GM13977 (cell line): ENCODE measurements around the gene UNK.
"Not testable (repeated sequence)": the region's sequence is repeated elsewhere in the genome, so short reads cannot be mapped to it uniquely, and the experiment has no call there.

Experiments used
- DNase-seq: peaks from one replicate; pipeline ENCODE4 v3.0.0; 2012; ENCODE audit warnings: low spot score
- CTCF ChIP-seq: IDR thresholded peaks from 2 replicates; pipeline ENCODE4 v1.5.1; 2012; ENCODE audit warnings: mild to moderate bottlenecking, control low read depth; ENCODE audit not compliant: insufficient read depth; ENCODE audit errors: extremely low read depth, missing control alignments
- in situ Hi-C: fragments of 300-500 bp; cut with MboI; formaldehyde crosslinking; loops from one replicate; pipeline ENCODE4 v1.12.0; 2022; ENCODE audit warnings: low sequenced_read_pairs, low pct_unique_long_range_greater_than_20kb, mixed read lengths, inconsistent platforms; ENCODE audit not compliant: unreplicated experiment

UNK gene

GRCh38 chr17:75848523-75849278 is 64.1 kb downstream of the UNK start:
- in situ Hi-C loops: no loop called here
- peak; percentile 51 for DNase-seq
- TF ChIP-seq CTCF: peak; percentile 77

DNA sequence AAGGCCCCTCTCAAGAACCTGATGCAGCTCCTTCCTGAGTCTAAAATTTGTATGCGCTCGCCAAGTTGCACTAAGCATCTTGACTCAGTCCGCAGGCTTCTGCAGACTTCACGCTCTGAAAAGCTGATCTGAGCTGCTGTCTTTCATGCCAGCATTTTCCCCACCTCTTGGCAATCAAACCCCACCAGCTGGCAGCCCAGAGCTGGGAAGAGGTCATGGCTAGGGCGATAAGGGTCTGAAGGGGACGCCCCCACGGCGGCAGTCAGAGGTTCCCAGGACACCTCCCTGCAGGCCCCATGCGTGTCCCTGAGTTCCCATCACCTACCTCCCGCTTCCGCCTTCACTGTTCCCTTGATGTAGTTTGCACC is 64.7 kb downstream of the UNK start:
- DNase-seq: no peak
- TF ChIP-seq CTCF: no peak
- in situ Hi-C loops: no loop called here

DNA sequence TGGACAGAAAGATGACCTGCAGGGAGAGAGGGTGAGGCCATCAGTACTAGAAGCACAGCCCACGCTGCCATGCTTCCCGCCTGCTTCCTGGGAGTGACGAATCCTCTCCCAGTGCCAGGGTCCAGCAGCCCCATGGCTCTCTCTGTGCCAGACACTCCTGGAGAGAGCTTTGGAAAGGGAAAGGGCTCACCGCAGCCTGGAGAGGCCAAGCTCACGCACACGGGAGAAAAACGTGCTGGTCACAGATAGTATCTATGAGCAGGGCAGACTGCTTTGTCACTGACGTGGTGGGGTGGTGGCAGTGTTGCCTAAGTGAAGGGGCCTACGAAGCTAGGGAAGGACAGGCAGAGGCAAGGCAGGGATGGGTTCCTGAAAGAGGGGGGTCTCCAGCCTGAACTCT is 65.1 kb downstream of the UNK start:
- in situ Hi-C loops: no loop called here
- no peak for TF ChIP-seq CTCF
- DNase-seq: no peak

DNA sequence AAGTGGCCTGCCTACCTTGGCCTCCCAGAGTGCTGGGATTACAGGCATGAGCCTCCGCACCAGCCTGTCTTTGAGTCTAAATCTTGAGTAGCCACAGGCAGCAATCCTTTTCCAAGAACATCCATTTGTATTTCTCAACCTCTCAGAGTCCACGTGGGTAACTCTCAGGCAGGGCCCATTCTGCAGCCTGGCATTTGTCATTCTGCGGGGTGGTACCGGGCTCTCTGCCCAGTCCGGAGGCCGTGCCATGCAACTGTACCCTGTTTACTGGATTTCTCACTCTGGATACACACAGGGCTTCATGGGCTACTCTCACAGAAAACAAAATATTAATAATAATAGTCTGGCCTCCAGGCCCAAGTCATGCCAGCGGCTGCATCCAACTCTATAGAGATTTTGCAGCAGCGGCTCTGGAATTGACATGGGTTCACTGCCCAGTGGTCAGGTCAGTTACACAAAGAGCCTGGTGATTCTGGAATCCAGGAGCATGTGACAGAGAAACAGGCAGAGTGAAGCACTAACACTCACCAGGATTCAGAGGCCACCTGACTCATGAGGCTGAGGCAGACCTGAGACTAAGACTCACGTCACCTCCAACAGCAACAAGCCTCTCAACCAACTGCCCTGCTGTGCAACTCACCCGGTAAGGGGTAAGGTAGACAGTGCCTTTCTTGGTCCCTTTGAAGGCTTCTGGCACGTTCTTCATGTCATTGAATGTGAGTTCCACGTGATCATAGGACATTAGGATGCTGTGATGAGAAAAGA is 66.5 kb downstream of the UNK start:
- no peak for DNase-seq
- no peak for TF ChIP-seq CTCF
- in situ Hi-C loops: no loop called here

DNA sequence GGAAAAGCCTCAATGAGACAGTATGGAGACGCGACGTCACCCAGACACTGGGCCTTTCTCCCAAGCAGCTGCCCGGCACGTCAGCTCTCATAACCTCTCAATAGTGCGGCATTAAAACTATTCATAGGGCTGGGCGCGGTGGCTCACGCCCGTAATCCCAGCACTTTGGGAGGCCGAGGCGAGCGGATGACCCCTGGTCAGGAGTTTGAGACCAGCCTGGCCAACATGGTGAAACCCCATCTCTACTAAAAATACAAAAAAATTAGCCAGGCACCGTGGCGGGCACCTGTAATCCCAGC is 67.0 kb downstream of the UNK start:
- in situ Hi-C loops, DNase-seq: not testable (repeated sequence)

DNA sequence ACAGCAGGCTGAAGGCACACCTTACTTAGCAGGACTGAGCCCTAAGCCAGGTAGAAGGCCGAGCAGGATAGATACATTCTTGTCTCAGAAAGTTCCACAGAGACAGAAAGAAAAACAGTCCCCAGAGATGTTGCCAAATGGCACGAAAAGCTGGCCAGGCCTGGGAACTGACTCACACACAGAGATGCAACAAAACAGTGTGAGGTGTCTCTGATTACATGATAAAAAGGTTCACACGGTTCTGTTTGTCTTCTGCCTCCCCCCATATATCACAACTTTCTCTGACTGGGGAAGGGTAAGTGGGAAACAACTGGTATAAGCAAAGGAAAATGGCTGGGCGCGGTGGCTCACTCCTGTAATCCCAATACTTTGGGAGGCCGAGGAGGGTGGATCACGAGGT is 68.8 kb downstream of the UNK start:
- in situ Hi-C loops: no loop called here
- DNase-seq: no peak

More for the DNA sequence above, 68.8 kb downstream of the UNK start:
- no peak for TF ChIP-seq CTCF
